ENCODE measurements around the gene HSF2BP.

DNA sequence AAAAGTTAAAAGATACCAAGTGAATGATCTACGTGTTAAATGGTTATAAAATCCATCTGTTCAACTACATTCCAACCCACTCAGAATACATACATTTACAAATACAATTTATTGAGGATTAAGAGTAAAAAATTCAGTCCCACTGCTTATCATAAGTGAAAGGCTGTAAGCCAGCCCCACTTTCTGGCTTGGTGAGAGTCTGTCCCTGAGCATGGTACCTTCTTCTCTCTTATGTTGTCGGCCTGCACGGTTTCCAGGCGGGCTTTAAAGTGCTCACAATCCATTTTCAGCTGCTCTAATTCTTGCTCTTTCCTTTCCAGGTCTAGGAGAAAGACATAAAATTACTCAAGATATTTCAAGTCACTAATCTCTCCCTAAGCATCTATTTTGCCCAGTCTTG, 15.2 kb downstream of the HSF2BP start:
- TF ChIP-seq POLR2A (IDR thresholded peaks at IDR 0.05) (no peak), EP300 (IDR thresholded peaks at IDR 0.05) (no peak)
- TF ChIP-seq, protein P1, sequence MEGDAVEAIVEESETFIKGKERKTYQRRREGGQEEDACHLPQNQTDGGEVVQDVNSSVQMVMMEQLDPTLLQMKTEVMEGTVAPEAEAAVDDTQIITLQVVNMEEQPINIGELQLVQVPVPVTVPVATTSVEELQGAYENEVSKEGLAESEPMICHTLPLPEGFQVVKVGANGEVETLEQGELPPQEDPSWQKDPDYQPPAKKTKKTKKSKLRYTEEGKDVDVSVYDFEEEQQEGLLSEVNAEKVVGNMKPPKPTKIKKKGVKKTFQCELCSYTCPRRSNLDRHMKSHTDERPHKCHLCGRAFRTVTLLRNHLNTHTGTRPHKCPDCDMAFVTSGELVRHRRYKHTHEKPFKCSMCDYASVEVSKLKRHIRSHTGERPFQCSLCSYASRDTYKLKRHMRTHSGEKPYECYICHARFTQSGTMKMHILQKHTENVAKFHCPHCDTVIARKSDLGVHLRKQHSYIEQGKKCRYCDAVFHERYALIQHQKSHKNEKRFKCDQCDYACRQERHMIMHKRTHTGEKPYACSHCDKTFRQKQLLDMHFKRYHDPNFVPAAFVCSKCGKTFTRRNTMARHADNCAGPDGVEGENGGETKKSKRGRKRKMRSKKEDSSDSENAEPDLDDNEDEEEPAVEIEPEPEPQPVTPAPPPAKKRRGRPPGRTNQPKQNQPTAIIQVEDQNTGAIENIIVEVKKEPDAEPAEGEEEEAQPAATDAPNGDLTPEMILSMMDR (IDR thresholded peaks at IDR 0.05) = no peak
